ENCODE measurements around the gene H2AZ2.
"Not testable (repeated sequence)": the region's sequence is repeated elsewhere in the genome, so short reads cannot be mapped to it uniquely, and the experiment has no call there.

The H2AZ2 gene

GRCh38 chr7:44824894-44825526 is 22.9 kb downstream of the H2AZ2 start:
- in situ Hi-C loops (cut with MboI; ENCODE audit: low sequenced_read_pairs) = no loop called here

GRCh38 chr7:44823255-44823781 is 24.6 kb downstream of the H2AZ2 start:
- in situ Hi-C loops (cut with MboI; ENCODE audit: low sequenced_read_pairs) = no loop called here

DNA sequence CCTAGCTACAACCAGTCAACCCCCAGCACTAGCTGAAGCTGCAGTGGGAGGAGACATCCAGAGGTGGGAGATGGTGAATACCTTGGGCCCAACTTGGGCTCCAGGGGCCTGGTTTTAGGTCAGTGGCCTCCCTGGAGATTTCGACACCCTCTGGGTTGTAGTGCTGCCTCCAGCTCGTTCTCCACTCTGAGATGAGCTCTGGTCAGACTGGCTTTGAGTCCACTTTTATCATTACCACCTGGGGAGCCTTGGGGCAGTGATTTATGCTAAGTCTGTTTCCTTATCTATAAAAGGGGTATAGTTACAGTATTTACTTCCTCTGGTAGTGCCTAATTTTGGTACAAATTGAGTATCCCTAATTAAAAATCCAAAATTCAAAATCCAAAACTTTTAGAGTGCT is 28.6 kb downstream of the H2AZ2 start:
- in situ Hi-C loops (cut with MboI; ENCODE audit: low sequenced_read_pairs) = no loop called here

- in situ Hi-C loops (cut with MboI; ENCODE audit: low sequenced_read_pairs) = no loop called here
Measured at GRCh38 chr7:44814919-44815318, 33.0 kb downstream of the H2AZ2 start.

GRCh38 chr7:44811571-44811970 is 36.3 kb downstream of the H2AZ2 start:
- in situ Hi-C loops (cut with MboI; ENCODE audit: low sequenced_read_pairs) = no loop called here

- in situ Hi-C loops (cut with MboI; ENCODE audit: low sequenced_read_pairs) = no loop called here
Measured at GRCh38 chr7:44811093-44811492, 36.8 kb downstream of the H2AZ2 start.

GRCh38 chr7:44808914-44809393 is 38.9 kb downstream of the H2AZ2 start:
- in situ Hi-C loops (cut with MboI; ENCODE audit: low sequenced_read_pairs) = no loop called here

DNA sequence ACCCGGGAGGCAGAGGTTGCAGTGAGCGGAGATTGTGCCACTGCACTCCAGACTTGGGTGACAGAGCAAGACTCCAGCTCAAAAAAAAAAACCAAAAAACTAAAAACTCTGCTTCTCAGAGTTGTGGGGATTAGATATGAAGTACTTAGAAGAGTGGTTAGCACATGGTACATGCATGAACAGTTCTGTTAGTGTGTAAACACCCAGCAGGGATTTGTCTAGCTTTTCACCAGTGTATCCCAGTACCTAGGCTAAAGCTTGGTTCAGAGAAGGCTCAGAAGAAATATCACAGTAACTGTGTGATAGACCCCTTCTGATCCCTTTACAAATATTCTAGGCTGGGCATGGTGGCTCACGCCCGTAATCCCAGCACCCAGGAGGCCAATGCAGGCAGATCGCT is 41.9 kb downstream of the H2AZ2 start:
- in situ Hi-C loops (cut with MboI; ENCODE audit: low sequenced_read_pairs) = no loop called here

GRCh38 chr7:44803828-44804519 is 43.9 kb downstream of the H2AZ2 start:
- in situ Hi-C loops (cut with MboI; ENCODE audit: low sequenced_read_pairs) = not testable (repeated sequence)

DNA sequence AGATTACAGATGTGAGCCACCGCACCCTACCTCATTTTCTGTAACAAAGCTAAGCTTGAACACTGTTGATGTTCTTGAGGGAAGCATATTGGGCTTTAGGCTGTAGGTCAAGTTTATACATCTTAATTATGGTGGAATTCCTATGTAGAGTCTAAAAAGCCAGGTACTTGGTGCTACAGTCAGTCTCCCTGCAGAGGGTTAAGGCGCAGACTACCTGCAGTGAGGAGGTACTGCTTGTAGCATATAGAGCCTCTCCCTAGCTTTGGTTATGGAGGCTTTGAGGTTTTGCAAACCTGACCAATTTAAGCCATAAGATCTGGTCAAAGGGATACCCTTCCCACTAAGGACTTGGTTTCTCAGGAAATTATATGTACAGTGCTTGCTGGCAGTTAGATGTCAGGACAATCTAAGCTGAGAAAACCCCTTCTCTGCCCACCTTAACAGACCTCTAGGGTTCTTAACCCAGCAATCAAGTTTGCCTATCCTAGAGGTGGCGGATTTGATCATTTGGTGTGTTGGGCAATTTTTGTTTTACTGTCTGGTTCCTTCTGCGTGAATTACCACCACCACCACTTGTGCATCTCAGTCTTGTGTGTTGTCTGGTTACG is 45.4 kb downstream of the H2AZ2 start:
- in situ Hi-C loops (cut with MboI; ENCODE audit: low sequenced_read_pairs) = no loop called here

DNA sequence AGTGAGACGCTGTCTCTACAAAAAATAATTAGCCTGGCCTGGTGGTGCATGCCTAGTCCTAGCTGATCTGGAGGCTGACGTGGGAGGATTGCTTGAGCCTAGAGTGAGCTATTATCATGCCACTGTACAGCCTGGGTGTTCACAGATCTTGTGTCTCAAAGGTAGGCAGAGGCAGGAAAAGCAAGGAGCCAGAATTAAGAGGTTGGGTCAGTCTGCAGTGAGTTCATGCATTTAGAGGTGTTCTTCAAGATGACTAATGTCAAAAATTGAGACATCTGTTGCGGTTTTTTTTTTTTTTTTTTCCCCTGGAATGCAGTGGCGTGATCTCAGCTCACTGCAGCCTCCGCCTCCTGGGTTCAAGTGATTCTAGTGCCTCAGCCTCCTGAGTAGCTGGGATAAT is 46.0 kb downstream of the H2AZ2 start:
- in situ Hi-C loops (cut with MboI; ENCODE audit: low sequenced_read_pairs) = no loop called here

- in situ Hi-C loops (cut with MboI; ENCODE audit: low sequenced_read_pairs) = no loop called here
Measured at GRCh38 chr7:44799939-44800338, 47.9 kb downstream of the H2AZ2 start.

DNA sequence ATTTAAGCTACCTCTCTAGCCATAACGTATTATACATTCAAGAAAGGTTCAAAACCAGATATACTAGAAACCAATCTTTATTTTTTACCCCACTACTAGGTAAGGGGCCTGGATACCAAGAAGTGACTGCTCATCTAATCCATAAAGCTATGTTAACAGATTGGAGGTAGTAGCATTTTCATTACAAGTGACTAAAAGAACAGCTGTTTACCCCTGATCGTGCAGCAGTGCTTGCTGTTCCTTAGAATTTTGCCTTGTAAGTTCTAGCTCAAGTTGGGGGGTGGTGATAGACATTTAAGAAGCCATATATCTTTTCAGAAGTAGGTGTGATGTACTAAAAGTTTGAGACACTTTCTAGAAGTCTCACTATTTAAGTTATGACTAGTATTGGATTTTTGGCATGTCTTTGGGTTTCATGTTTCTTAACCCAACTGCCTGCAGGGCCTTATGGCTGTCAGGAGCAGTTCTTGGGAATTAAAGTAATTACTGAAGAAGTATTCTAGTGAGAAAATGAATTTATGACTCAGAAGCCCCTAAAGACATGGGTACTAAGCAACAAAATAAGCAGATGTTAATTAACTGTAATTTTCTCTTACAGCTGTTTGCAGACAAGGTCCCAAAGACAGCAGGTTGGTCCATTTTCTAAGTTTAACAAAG is 49.1 kb downstream of the H2AZ2 start:
- in situ Hi-C loops (cut with MboI; ENCODE audit: low sequenced_read_pairs) = no loop called here

DNA sequence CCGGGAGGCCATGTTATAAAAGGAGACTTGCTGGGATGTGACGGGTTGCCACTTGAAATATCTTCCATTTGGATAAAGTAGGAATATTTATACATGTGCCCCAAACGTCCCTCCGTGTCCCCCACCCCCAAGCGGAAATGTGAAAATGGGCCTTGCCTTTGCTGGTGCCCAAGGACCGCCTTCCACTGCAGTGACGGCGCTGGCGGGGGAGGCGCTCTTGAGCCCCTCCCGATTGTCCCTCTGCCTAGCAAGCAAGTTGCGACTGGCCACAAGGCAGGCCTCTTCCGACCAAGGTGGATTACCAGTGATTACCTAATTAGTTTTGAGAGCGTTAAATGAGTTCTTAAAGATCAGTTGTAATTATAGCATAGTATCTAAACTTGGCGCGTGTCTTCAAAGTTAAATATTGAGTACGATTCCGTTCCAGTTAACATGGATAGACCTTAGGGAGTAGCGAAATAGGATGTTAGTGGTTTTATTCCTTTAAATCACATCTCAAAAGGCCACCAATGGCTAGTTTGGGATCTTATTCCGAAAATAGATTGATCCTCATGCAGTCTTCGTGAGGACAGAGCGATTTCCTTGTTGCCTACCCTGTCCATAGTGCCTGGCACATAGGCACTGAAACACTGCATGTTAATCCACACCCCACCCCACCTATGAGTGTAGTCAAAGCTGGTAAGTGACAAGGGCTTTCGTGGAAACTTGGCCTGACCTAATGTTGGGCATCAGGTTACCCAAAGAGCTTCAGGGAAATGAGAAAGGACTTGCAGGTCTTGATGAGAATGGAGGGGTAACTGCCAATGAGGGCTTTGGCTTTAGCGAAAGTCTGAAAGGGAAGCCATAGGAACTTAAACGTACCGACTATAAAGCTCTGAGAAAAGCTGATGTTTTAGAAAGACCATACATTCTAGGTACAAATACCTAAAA is 50.3 kb downstream of the H2AZ2 start:
- in situ Hi-C loops (cut with MboI; ENCODE audit: low sequenced_read_pairs) = no loop called here

DNA sequence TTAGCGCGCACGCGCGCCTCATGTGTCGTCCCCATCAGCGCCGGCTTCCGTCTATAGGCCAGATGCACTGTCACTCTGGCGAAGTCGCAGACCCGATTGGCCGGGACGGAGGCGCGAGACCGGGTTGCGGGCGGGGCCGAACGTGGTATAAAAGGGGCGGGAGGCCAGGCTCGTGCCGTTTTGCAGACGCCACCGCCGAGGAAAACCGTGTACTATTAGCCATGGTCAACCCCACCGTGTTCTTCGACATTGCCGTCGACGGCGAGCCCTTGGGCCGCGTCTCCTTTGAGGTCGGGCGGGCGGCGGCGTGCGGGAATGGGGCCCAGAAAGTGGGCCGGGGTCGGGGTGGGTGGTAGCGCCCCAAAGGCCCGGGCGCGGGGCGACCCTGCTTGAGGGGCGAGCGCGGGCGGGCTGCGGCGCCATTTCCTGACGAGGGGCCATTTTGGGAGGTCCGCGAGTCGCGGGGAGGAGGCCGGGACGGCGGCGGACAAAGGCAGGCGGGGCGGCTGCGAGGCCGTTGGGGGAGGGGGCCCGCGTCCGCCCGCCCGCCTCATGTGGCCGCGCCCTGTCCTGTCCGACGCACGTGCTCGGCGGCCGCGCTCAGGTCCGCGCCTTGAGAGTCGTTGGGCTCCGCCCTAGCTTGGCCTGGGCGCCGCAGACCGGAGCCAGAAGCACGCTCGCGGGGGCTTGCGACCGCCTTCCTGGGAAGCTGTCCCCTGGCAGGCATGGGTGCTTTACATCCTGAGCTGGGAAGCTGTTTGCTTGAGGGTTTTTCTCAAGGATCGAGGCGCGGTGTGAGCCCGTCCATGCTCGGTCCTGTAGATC is 51.2 kb downstream of the H2AZ2 start, which contains the start of gene PPIA:
Gene PPIA (plus strand): TSS at position 178 of the 825 bp plus-strand sequence. CDS start 44 bp downstream, at position 222.
- in situ Hi-C loops (cut with MboI; ENCODE audit: low sequenced_read_pairs) = no loop called here

GRCh38 chr7:44796034-44796503 is 51.8 kb downstream of the H2AZ2 start:
- in situ Hi-C loops (cut with MboI; ENCODE audit: low sequenced_read_pairs) = no loop called here

DNA sequence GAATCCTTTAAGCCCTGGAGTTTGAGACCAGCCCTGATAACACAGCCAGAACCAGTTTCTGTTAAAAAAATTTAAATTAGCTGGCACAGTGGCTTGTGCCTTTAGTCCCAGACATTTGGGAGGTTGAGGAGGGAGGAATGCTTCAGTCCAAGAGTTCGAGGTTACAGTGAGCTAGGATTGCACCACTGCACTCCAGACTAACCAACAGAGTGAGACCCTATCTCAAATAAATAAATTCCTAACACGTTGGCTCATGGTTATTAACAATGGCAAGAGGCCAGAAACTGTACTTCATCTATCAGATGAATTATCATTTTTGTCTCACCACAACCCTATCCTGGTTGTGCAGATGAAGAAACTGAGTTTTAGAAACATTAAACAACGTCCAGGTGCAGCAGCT is 53.6 kb downstream of the H2AZ2 start:
- in situ Hi-C loops (cut with MboI; ENCODE audit: low sequenced_read_pairs) = no loop called here

GRCh38 chr7:44793919-44794318 is 54.0 kb downstream of the H2AZ2 start:
- in situ Hi-C loops (cut with MboI; ENCODE audit: low sequenced_read_pairs) = no loop called here

All from HL-60/S4 (cell line).